Stimulated activated CD4-positive, alpha-beta T cell treated with anti-CD3 and anti-CD28 coated beads, TNF-alpha, amount 100 ng/mL, for 4 hours (primary cell): ENCODE results near the gene CD80.

Experiments
- DNase-seq, 3 experiments: peaks; one replicate each; pipeline ENCODE4 v3.0.0-alpha.2; 2020; ENCODE audit warnings: low read depth in 3 of 3

The CD80 gene

GRCh38 chr3:119497820-119498185, 61.6 kb downstream of the CD80 start:
- DNase-seq: no peak

- DNase-seq: no peak
These were observed 64.8 kb downstream of the CD80 start for GRCh38 chr3:119494597-119494996.

GRCh38 chr3:119492810-119493209, 66.6 kb downstream of the CD80 start:
- DNase-seq: no peak

- no peak for DNase-seq
These were observed 67.3 kb downstream of the CD80 start for GRCh38 chr3:119492128-119492527.

GRCh38 chr3:119490153-119490552, 69.3 kb downstream of the CD80 start:
- DNase-seq: no peak

GRCh38 chr3:119485563-119485962, 73.9 kb downstream of the CD80 start:
- DNase-seq: no peak

GRCh38 chr3:119483101-119483500, 76.3 kb downstream of the CD80 start:
- no peak for DNase-seq

- no peak for DNase-seq
These were observed 78.3 kb downstream of the CD80 start for GRCh38 chr3:119481079-119481478.
